Psoas muscle (tissue), 8 donors: ENCODE results near the gene FZD2. TPM values are rescaled to one million over a fixed set of nuclear protein-coding genes. Genes with fewer than 3 reads are reported as not detected.

ENCODE experiments used
- ATAC-seq, 4 donors: fragments of 200-7000 bp; cut with Tn5 transposase; one replicate each; pipeline ENCODE4 v1.9.1; 2020; ENCODE audit warnings: moderate library complexity in 3 of 4, mild to moderate bottlenecking in 2 of 4
- DNase-seq, 2 donors: peaks; one replicate each; pipeline ENCODE4 v3.0.0-alpha.2; 2020
- H3K27ac ChIP-seq: fragments of 200-600 bp; one replicate; pipeline ENCODE4 v1.8.0; 2022
- H3K27me3 ChIP-seq, 3 donors: fragments of 200-600 bp in 1 of 3; one replicate each; pipeline versions ENCODE4 v1.6.1 to v1.8.0; 2013 to 2022; ENCODE audit warnings: low read length in 2 of 3, mild to moderate bottlenecking in 2 of 3, moderate library complexity in 1 of 3; ENCODE audit not compliant: insufficient read depth in 3 of 3
- H3K36me3 ChIP-seq, 2 donors: fragments of 200-600 bp in 1 of 2; one replicate each; pipeline versions ENCODE4 v1.6.1 to v1.8.0; 2013 to 2022; ENCODE audit warnings: low read depth in 1 of 2, mild to moderate bottlenecking in 1 of 2, moderate library complexity in 1 of 2; ENCODE audit not compliant: insufficient read depth in 1 of 2
- H3K4me1 ChIP-seq: fragments of 200-600 bp; one replicate; pipeline ENCODE4 v1.8.0; 2022
- H3K4me3 ChIP-seq: fragments of 200-600 bp; one replicate; pipeline ENCODE4 v1.8.0; 2022; ENCODE audit warnings: mild to moderate bottlenecking
- H3K9me3 ChIP-seq: fragments of 200-600 bp; one replicate; pipeline ENCODE4 v1.8.0; 2022
- WGBS, 3 donors: extraction: QIAGEN DNeasy Blood & Tissue Kit; methylation state at CpG; one replicate each; pipeline versions ENCODE4 v1.1.6 to v1.1.7; 2013; 5-methylcytosine and 5-hydroxymethylcytosine counted together
- intact Hi-C, 2 donors: fragments of 100-400 bp; cut with DNase I; formaldehyde crosslinking; loops; one replicate each; pipeline versions ENCODE4 v1.11.0 to v1.14.2; 2022
- polyA plus RNA-seq, 3 donors: library from polyadenylated mRNA; stranded (reverse); fragments of 200-250 nt; gene quantifications; one replicate each; pipeline ENCODE4 v1.2.3, GENCODE V29; 2013
- total RNA-seq, 4 donors: library from RNA; stranded (reverse); fragmentation: NEBNext Ultra II Directional in 2 of 4; extraction: Animal tissue kit (Norgen Biotek cat#: 25700) in 2 of 4; gene quantifications; one replicate each; pipeline versions ENCODE4 v1.2.1 to v1.2.4, GENCODE V29; 2021 to 2023
- TF ChIP-seq, protein P1 (sequence below): fragments of 200-600 bp; IDR thresholded peaks from one replicate; pipeline ENCODE4 v1.8.0; 2022; ENCODE audit warnings: antibody characterized with exemption
- donor health status: healthy with polysubstance abuse.
- donor health status: DM: no; HTN: no; CAD: no; lungs with moderate emphysema.
- donor health status: Bipolar disorder and iron deficiency.
- donor health status: healthy.
- donor health status: DM: yes; HTN: yes; CAD: no.
- donor health status: DM: no; HTN: no; CAD: no.
- donor health status: DM: no; HTN: no; CAD: no.
- donor health status: DM: yes; HTN: yes; CAD: no.

FZD2 gene
- total and polyA plus RNA-seq, 7 donors: 0.13 to 0.61 (median 0.32) TPM

DNA sequence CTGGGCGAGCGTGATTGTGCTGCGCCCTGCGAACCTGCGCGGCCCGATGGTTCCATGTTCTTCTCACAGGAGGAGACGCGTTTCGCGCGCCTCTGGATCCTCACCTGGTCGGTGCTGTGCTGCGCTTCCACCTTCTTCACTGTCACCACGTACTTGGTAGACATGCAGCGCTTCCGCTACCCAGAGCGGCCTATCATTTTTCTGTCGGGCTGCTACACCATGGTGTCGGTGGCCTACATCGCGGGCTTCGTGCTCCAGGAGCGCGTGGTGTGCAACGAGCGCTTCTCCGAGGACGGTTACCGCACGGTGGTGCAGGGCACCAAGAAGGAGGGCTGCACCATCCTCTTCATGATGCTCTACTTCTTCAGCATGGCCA is 1.0 kb downstream of the FZD2 start:
- Histone ChIP-seq H3K27ac (no peak overlapping the region), H3K4me3 (peak overlapping the region; percentile 73), H3K9me3 (no peaks in the 10 kb centered on the region), H3K27me3 (peaks cover 0 to 46% (median 2%) of the 10 kb centered on the region in 3 donors), H3K36me3 (no peaks in the 10 kb centered on the region), H3K4me1 (no peaks in the 10 kb centered on the region)
- intact Hi-C loops: no loop called here
- TF ChIP-seq, protein P1, sequence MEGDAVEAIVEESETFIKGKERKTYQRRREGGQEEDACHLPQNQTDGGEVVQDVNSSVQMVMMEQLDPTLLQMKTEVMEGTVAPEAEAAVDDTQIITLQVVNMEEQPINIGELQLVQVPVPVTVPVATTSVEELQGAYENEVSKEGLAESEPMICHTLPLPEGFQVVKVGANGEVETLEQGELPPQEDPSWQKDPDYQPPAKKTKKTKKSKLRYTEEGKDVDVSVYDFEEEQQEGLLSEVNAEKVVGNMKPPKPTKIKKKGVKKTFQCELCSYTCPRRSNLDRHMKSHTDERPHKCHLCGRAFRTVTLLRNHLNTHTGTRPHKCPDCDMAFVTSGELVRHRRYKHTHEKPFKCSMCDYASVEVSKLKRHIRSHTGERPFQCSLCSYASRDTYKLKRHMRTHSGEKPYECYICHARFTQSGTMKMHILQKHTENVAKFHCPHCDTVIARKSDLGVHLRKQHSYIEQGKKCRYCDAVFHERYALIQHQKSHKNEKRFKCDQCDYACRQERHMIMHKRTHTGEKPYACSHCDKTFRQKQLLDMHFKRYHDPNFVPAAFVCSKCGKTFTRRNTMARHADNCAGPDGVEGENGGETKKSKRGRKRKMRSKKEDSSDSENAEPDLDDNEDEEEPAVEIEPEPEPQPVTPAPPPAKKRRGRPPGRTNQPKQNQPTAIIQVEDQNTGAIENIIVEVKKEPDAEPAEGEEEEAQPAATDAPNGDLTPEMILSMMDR: no peak
- DNase-seq: no peak
- 49 to 61% (median 58%) methylated on average over 31 of the region's 31 CpGs for WGBS, 3 donors
- ATAC-seq: no peak

DNA sequence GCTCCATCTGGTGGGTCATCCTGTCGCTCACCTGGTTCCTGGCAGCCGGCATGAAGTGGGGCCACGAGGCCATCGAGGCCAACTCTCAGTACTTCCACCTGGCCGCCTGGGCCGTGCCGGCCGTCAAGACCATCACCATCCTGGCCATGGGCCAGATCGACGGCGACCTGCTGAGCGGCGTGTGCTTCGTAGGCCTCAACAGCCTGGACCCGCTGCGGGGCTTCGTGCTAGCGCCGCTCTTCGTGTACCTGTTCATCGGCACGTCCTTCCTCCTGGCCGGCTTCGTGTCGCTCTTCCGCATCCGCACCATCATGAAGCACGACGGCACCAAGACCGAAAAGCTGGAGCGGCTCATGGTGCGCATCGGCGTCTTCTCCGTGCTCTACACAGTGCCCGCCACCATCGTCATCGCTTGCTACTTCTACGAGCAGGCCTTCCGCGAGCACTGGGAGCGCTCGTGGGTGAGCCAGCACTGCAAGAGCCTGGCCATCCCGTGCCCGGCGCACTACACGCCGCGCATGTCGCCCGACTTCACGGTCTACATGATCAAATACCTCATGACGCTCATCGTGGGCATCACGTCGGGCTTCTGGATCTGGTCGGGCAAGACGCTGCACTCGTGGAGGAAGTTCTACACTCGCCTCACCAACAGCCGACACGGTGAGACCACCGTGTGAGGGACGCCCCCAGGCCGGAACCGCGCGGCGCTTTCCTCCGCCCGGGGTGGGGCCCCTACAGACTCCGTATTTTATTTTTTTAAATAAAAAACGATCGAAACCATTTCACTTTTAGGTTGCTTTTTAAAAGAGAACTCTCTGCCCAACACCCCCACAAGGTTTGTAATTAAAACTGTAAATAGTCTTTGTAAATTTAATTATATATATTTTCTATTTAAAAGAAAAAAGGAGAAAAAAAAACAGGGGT is 1.7 kb downstream of the FZD2 start:
- ATAC-seq: no peak
- Histone ChIP-seq H3K4me1 (no peaks in the 10 kb centered on the region), H3K36me3 (no peaks in the 10 kb centered on the region), H3K27ac (no peak overlapping the region), H3K4me3 (peak overlapping the region; percentile 73), H3K27me3 (peaks cover 0 to 46% (median 2%) of the 10 kb centered on the region in 3 donors), H3K9me3 (no peaks in the 10 kb centered on the region)
- WGBS, 3 donors: 61 to 69% (median 65%) methylated on average over 74 of the region's 74 CpGs
- intact Hi-C loops: no loop called here
- TF ChIP-seq, protein P1: no peak
- DNase-seq: no peak

DNA sequence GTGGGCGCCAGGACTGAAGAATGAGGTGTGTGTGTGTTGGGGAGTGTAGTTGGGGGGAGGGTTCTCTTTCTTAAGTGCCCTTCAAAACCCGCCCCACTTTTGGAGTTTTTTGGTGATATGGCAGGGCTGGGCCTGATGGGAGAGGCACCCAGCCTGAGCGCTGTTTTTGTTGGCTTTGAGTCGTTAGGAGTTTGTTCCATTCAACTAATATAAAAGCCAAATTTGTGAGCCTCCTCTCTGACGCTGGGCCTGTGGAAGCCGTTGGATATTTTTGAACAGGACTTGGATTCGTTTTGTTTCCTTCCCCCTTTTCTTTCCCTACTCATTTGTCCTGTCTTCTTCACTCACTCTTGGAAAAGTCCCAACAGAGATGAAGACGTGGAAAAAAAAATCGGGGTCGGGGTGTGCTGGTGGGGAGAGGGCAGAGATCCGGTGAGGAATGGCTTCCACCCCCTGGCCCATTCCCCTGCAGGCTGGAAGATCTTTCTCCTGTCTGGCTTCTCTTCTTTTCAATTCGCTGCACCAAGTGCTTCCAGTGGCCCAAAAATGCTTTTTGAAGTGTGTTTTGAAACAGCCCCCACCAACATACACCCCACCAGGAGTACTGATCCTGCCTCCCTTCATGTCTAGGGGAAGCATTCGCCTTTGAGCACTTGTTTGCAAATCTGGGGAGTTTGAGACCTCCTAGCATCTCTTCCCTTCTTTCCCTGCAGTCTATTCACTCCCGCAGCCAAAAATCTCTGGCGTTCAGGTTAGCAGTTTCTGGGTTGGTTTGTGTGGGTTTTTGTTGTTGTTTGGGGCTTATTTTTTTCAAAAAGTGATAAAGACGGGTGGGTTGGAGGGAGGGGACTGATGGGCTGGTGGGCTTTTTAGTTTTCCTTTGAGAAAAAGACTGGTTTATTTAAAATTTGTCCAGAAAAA is 2.6 kb downstream of the FZD2 start:
- 48 to 57% (median 51%) methylated on average over 16 of the region's 16 CpGs for WGBS, 3 donors
- Histone ChIP-seq H3K9me3 (no peaks in the 10 kb centered on the region), H3K27me3 (peaks cover 0 to 46% (median 2%) of the 10 kb centered on the region in 3 donors), H3K4me1 (no peaks in the 10 kb centered on the region), H3K27ac (no peak overlapping the region), H3K4me3 (peak overlapping the region; percentile 32), H3K36me3 (no peaks in the 10 kb centered on the region)
- ATAC-seq (no peak), DNase-seq (no peak)
- TF ChIP-seq, protein P1: no peak
- intact Hi-C loops: no loop called here

DNA sequence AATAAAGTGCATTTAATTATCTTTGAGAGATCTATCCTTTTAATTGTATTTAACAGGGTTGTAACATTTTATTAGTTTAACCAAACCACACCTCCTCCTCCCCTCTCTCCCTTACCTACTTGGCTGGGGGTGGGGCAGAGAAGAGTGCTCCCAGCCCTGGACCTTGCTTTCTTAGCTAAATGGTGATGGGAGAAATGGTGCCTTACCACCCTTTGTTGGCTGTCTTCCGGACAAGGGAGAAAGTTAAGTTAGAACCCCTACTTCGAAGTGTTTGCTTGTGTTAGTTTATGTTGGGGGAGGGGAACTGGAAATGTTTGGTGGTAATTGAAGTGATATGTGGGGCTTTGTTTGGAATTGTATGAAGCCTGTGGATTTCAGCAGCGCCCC is 3.9 kb downstream of the FZD2 start:
- H3K9me3 ChIP-seq: no peaks in the 10 kb centered on the region
- intact Hi-C loops: no loop called here
- no peaks in the 10 kb centered on the region for H3K36me3 ChIP-seq
- H3K4me1 ChIP-seq: no peaks in the 10 kb centered on the region
- WGBS, 3 donors: 44 to 59% (median 51%) methylated on average over 3 of the region's 3 CpGs
- H3K4me3 ChIP-seq: no peak overlapping the region
- TF ChIP-seq, protein P1: no peak
- no peak overlapping the region for H3K27ac ChIP-seq
- ATAC-seq (no peak), DNase-seq (no peak)
- H3K27me3 ChIP-seq: peaks cover 0 to 46% (median 5%) of the 10 kb centered on the region in 3 donors
